ENCODE results near the gene ATF6B. TPM values are rescaled to one million over a fixed set of nuclear protein-coding genes. Genes with fewer than 3 reads are reported as not detected.

ATF6B gene
- total and polyA plus RNA-seq, 2 experiments from 2014 or later = 24.9 to 26.1 TPM

DNA sequence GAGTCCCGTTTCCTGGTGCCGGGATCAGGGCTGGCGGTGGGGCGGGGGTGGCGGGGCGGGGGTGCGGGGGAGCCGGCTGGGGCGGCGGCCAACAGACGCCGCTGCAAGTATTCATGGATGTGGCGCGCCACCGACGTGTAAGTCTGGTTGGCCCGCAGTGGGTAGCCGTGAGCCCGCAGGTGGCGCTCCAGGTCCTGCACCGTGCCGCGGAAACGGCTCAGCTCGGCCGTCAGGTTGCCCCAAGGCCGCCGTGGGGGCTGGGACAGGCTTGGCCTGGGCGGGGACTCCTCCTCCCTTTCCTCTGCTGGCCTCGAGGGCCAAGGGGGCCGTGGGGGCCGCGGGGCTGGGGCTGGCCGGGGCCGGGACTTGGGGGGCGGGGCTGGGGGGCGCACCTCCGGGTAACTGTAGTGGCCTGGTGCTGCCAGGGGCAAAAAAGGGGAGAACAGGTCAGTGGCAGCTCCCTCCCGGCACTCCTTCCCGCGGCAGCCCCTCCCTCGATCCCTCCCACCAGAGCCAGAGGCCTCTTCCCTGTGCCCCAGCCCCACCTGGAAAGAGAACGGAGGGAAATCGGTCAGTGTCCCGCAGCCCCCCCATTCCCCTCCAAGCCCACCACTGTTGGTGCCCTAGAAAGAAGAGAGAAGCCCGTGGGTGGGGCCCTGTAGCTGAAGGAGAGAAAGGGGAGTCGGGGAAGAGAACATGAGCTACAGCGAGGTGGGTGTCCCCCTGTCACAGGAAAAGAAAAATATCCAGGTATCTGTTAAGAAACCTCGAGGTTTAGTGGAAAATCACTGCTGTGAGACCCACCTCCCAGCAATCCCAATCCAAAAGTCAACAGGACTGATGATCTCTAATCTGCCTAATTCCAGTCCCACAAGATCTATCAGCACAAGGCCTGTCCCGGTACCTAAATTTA is 40.2 kb downstream of the ATF6B start:
- H3K27ac ChIP-seq (ENCODE audit: low read depth) = no peak overlapping the region
- DNase-seq (ENCODE audit: low spot score) = peak; percentile 97

More for the DNA sequence above, 40.2 kb downstream of the ATF6B start:
- peak; percentile 94 for ATAC-seq
- Mint-ChIP-seq H3K27me3 (ENCODE audit: insufficient read depth, low read depth, poor library complexity) (peaks cover 24% of the 10 kb centered on the region), H3K4me3 (peak overlapping the region; percentile 62), H3K9me3 (no peaks in the 10 kb centered on the region; the same call in 2 of the 3 replicates), H3K27ac (no peak overlapping the region; the same call in 1 of the 2 replicates), H3K4me1 (peaks cover 16% of the 10 kb centered on the region), H3K36me3 (ENCODE audit: low read depth) (no peaks in the 10 kb centered on the region; the same call in 2 of the 3 replicates)
- no peaks in the 10 kb centered on the region for H3K9me2 ChIP-seq (ENCODE audit: insufficient read depth)
- no peaks in the 10 kb centered on the region for H3K79me2 ChIP-seq (replicated peaks; ENCODE audit: insufficient read depth)
- H2AFZ ChIP-seq = peak overlapping the region; percentile 95
- H3F3A ChIP-seq (replicated peaks; ENCODE audit: low read depth) = no peaks in the 10 kb centered on the region
- H3K27me3 ChIP-seq (ENCODE audit: insufficient read depth) = peaks cover 11% of the 10 kb centered on the region
- H3K4me2 ChIP-seq = peak overlapping the region; percentile 73
- H4K20me1 ChIP-seq (replicated peaks; ENCODE audit: insufficient read depth) = no peaks in the 10 kb centered on the region
- no peaks in the 10 kb centered on the region for H3K36me3 ChIP-seq (ENCODE audit: insufficient read depth)
- peaks cover 3% of the 10 kb centered on the region; the same call in 1 of the 2 replicates for H3K4me1 ChIP-seq (ENCODE audit: insufficient read depth)
- peak overlapping the region; percentile 55 for H3K4me3 ChIP-seq
- TF ChIP-seq CREB1 (CRISPR knock-in tag; IDR thresholded peaks at IDR 0.05; ENCODE audit: low read depth) = peak; percentile 39; the same call in 1 of the 2 replicates
- TF ChIP-seq POLR2AphosphoS5 (IDR thresholded peaks at IDR 0.05; ENCODE audit: low read depth) = no peak
- no peak for TF ChIP-seq ZNF331 (CRISPR knock-in tag; IDR thresholded peaks at IDR 0.05; ENCODE audit: low read depth)
- TF ChIP-seq CTCF (conservative IDR thresholded peaks at IDR 0.05; ENCODE audit: low read depth in 2 of 2) = peak; percentile 29 to 84; a peak in 3 of 4 replicates
- no peak for TF ChIP-seq ZNF462 (CRISPR knock-in tag; IDR thresholded peaks at IDR 0.05)
- TF ChIP-seq ZNF114 (CRISPR knock-in tag; IDR thresholded peaks at IDR 0.05) = no peak
- TF ChIP-seq, protein P1, sequence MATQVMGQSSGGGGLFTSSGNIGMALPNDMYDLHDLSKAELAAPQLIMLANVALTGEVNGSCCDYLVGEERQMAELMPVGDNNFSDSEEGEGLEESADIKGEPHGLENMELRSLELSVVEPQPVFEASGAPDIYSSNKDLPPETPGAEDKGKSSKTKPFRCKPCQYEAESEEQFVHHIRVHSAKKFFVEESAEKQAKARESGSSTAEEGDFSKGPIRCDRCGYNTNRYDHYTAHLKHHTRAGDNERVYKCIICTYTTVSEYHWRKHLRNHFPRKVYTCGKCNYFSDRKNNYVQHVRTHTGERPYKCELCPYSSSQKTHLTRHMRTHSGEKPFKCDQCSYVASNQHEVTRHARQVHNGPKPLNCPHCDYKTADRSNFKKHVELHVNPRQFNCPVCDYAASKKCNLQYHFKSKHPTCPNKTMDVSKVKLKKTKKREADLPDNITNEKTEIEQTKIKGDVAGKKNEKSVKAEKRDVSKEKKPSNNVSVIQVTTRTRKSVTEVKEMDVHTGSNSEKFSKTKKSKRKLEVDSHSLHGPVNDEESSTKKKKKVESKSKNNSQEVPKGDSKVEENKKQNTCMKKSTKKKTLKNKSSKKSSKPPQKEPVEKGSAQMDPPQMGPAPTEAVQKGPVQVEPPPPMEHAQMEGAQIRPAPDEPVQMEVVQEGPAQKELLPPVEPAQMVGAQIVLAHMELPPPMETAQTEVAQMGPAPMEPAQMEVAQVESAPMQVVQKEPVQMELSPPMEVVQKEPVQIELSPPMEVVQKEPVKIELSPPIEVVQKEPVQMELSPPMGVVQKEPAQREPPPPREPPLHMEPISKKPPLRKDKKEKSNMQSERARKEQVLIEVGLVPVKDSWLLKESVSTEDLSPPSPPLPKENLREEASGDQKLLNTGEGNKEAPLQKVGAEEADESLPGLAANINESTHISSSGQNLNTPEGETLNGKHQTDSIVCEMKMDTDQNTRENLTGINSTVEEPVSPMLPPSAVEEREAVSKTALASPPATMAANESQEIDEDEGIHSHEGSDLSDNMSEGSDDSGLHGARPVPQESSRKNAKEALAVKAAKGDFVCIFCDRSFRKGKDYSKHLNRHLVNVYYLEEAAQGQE (IDR thresholded peaks at IDR 0.05; ENCODE audit: unreplicated experiment) = no peak
- TF ChIP-seq NANOG (IDR thresholded peaks at IDR 0.05; ENCODE audit: borderline replicate concordance) = no peak
- no peak for TF ChIP-seq EZH2 (IDR thresholded peaks at IDR 0.05; ENCODE audit: low read depth, unreplicated experiment)
- no peak for TF ChIP-seq STAT1 (IDR thresholded peaks at IDR 0.05; ENCODE audit: unreplicated experiment)
- TF ChIP-seq EZH2phosphoT487 (IDR thresholded peaks at IDR 0.05; ENCODE audit: unreplicated experiment) = no peak

Measured in GM23338 (cell line).